NCI-H2081 (cell line): Measurements from ENCODE around the gene NXPH2.
A peak's percentile ranks its signal among the peaks of the same experiment; 100 is the strongest.

Experiments used
- DNase-seq, 2 experiments: peaks; one replicate each; lab custom pipeline; 2025; lab: John Stamatoyannopoulos, UW

Gene NXPH2

GRCh38 chr2:138779781-138780445 lies at the start of gene NXPH2:
Gene NXPH2, minus strand, starts transcription at chr2:138780390. Its CDS starts 149 bp downstream, at chr2:138780241.
- no peak for DNase-seq

GRCh38 chr2:138829326-138829919 lies 49.2 kb upstream of the NXPH2 start:
- DNase-seq: peak; percentile 32 to 55

- peak; percentile 55 to 76 for DNase-seq
Observed at GRCh38 chr2:138827426-138828054, 47.4 kb upstream of the NXPH2 start.

- DNase-seq: no peak
Observed at GRCh38 chr2:138823666-138824065, 43.5 kb upstream of the NXPH2 start.

- no peak for DNase-seq
Observed at GRCh38 chr2:138819964-138820363, 39.8 kb upstream of the NXPH2 start.

GRCh38 chr2:138818556-138818955 lies 38.4 kb upstream of the NXPH2 start:
- DNase-seq: peak in 1 of 2 experiments; percentile 7

- peak; percentile 35 to 76 for DNase-seq
Observed at GRCh38 chr2:138814123-138814898, 34.1 kb upstream of the NXPH2 start.

GRCh38 chr2:138811431-138811830 lies 31.2 kb upstream of the NXPH2 start:
- DNase-seq: no peak

GRCh38 chr2:138794724-138795123 lies 14.5 kb upstream of the NXPH2 start:
- DNase-seq: no peak

- peak; percentile 41 to 57 for DNase-seq
Observed at GRCh38 chr2:138787053-138787666, 7.0 kb upstream of the NXPH2 start.

GRCh38 chr2:138782383-138782782 lies 2.2 kb upstream of the NXPH2 start:
- DNase-seq: no peak

- DNase-seq: no peak
Observed at GRCh38 chr2:138780908-138781307, 718 bp upstream of the NXPH2 start.

- DNase-seq: no peak
Observed at GRCh38 chr2:138780446-138780880, 273 bp upstream of the NXPH2 start.

GRCh38 chr2:138779406-138779780 lies 797 bp downstream of the NXPH2 start:
- DNase-seq: no peak

GRCh38 chr2:138777996-138778395 lies 2.2 kb downstream of the NXPH2 start:
- no peak for DNase-seq

GRCh38 chr2:138775736-138776135 lies 4.5 kb downstream of the NXPH2 start:
- DNase-seq: no peak

- no peak for DNase-seq
Observed at GRCh38 chr2:138771534-138771933, 8.7 kb downstream of the NXPH2 start.

- DNase-seq: no peak
Observed at GRCh38 chr2:138767101-138767500, 13.1 kb downstream of the NXPH2 start.

- DNase-seq: no peak
Observed at GRCh38 chr2:138766464-138766863, 13.7 kb downstream of the NXPH2 start.

GRCh38 chr2:138763971-138764370 lies 16.2 kb downstream of the NXPH2 start:
- DNase-seq: no peak

GRCh38 chr2:138762533-138762932 lies 17.7 kb downstream of the NXPH2 start:
- DNase-seq: no peak

- no peak for DNase-seq
Observed at GRCh38 chr2:138760676-138761075, 19.5 kb downstream of the NXPH2 start.
